PC-9 (cell line): ENCODE measurements around the gene POLDIP2. TPM values are rescaled to one million over a fixed set of nuclear protein-coding genes. Genes with fewer than 3 reads are reported as not detected.
"Not testable (repeated sequence)": the region's sequence is repeated elsewhere in the genome, so short reads cannot be mapped to it uniquely, and the experiment has no call there.

Experiments used
- BruUV-seq: library from RNA; stranded (reverse); fragments of 400-500 nt; replicated peaks from 2 replicates; lab custom pipeline; 2021; lab: Mats Ljungman, UMichigan
- CTCF ChIA-PET: fragments of 300-600 bp; sonication (Branson Sonifier 250); formaldehyde crosslinking; loops from one replicate; lab custom pipeline; 2022; ENCODE audit warnings: antibody characterized with exemption; lab: Charles Lee
- POLR2A ChIA-PET: fragments of 300-600 bp; sonication (Branson Sonifier 250); formaldehyde crosslinking; loops from one replicate; lab custom pipeline; 2022; ENCODE audit warnings: antibody characterized with exemption; ENCODE audit not compliant: unreplicated experiment; lab: Charles Lee
- DNase-seq, 2 experiments: peaks; one replicate each; pipeline versions ENCODE4 v3.0.0 to v3.0.0-alpha.2; 2015 to 2022; ENCODE audit warnings: mixed read lengths in 1 of 2
- H2AFZ ChIP-seq: fragments of 200-600 bp; sonication (generic); 2 replicates; pipeline ENCODE4 v1.8.1; 2017; ENCODE audit warnings: antibody characterized with exemption
- H3F3A ChIP-seq: fragments of 200-600 bp; sonication (generic); 2 replicates; pipeline ENCODE4 v1.8.1; 2017; ENCODE audit warnings: antibody characterized with exemption, mild to moderate bottlenecking, low read depth; ENCODE audit not compliant: insufficient read depth
- H3K27ac ChIP-seq: fragments of 200-600 bp; sonication (generic); 2 replicates; pipeline ENCODE4 v1.6.1; 2016; ENCODE audit warnings: mixed run types
- H3K27me3 ChIP-seq: fragments of 200-600 bp; sonication (generic); 2 replicates; pipeline ENCODE4 v1.6.1; 2016; ENCODE audit warnings: low read depth, mixed run types; ENCODE audit not compliant: insufficient read depth
- H3K36me3 ChIP-seq: fragments of 200-600 bp; sonication (generic); 2 replicates; pipeline ENCODE4 v1.6.1; 2016; ENCODE audit warnings: low read depth, mixed run types
- H3K4me1 ChIP-seq: fragments of 200-600 bp; sonication (generic); replicated peaks from 2 replicates; pipeline ENCODE4 v1.6.1; 2016; ENCODE audit warnings: mixed run types; ENCODE audit not compliant: insufficient read depth
- H3K4me2 ChIP-seq: fragments of 200-600 bp; sonication (generic); 2 replicates; pipeline ENCODE4 v1.6.1; 2017; ENCODE audit warnings: mixed run types
- H3K4me3 ChIP-seq: fragments of 200-600 bp; sonication (generic); 2 replicates; pipeline ENCODE4 v1.6.1; 2016; ENCODE audit warnings: mixed run types
- H3K79me2 ChIP-seq: fragments of 200-600 bp; sonication (generic); 2 replicates; pipeline ENCODE4 v1.6.1; 2017; ENCODE audit warnings: low read depth, mixed run types
- H3K9me2 ChIP-seq: fragments of 200-600 bp; sonication (generic); 2 replicates; pipeline ENCODE4 v1.8.1; 2017; ENCODE audit warnings: mild to moderate bottlenecking; ENCODE audit not compliant: insufficient read depth
- H3K9me3 ChIP-seq: fragments of 200-600 bp; sonication (generic); 2 replicates; pipeline ENCODE4 v1.8.1; 2016; ENCODE audit warnings: low read depth; ENCODE audit not compliant: insufficient read depth
- H4K20me1 ChIP-seq: fragments of 200-600 bp; sonication (generic); 2 replicates; pipeline ENCODE4 v1.8.1; 2017; ENCODE audit not compliant: insufficient read depth
- EZH2 ChIP-seq: fragments of 200-600 bp; sonication (generic); IDR thresholded peaks from 2 replicates; pipeline ENCODE4 v1.8.0; 2017; ENCODE audit warnings: antibody characterized with exemption, low read depth
- intact Hi-C: fragments of 100-400 bp; cut with micrococcal nuclease; formaldehyde crosslinking; loops from one replicate; pipeline ENCODE4 v1.10.0; 2022; ENCODE audit not compliant: unreplicated experiment
- total RNA-seq: library from RNA; stranded (reverse); gene quantifications from 2 replicates; pipeline ENCODE4 v1.2.3, GENCODE V29; 2021
- TF ChIP-seq, protein P1 (sequence below): fragments of 200-600 bp; sonication (generic); conservative IDR thresholded peaks from 2 replicates; pipeline ENCODE4 v1.6.1; 2017; ENCODE audit warnings: mixed run types, antibody characterized with exemption, mild to moderate bottlenecking, moderate library complexity

Gene POLDIP2
- total RNA-seq, 1 experiment from 2014 or later, result 98.2 TPM

DNA sequence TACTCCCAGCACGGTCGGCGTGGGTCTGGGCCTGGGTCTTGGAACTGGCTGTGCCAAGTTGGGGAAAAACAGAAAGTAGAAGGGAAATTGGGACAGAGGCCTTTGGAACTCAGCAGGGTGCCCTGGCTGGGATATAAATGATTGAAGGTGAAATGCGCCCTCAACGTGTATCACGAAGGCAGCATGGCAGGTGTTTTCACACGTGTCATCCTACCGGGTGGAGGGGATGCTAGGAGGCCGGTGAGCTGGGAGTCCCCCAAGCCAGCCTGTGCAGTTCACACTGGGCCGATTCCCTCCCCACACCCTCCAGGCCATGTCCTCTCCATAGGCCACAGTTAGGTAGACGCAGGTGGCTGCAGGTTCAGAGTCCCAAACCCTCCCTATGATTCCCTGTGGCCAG, 15.8 kb downstream of the POLDIP2 start:
- Histone ChIP-seq H3K36me3 (peaks cover 28% of the 10 kb centered on the region), H3K4me1 (peaks cover 20% of the 10 kb centered on the region), H3K4me2 (no peak overlapping the region), H3K4me3 (no peak overlapping the region), H4K20me1 (peaks cover 19% of the 10 kb centered on the region), H3F3A (peaks cover 27% of the 10 kb centered on the region), H3K27me3 (no peaks in the 10 kb centered on the region), H3K9me2 (no peaks in the 10 kb centered on the region), H2AFZ (no peak overlapping the region), H3K27ac (no peak overlapping the region), H3K9me3 (no peaks in the 10 kb centered on the region), H3K79me2 (peaks cover 21% of the 10 kb centered on the region)
- no peak for DNase-seq
- TF ChIP-seq, protein P1, sequence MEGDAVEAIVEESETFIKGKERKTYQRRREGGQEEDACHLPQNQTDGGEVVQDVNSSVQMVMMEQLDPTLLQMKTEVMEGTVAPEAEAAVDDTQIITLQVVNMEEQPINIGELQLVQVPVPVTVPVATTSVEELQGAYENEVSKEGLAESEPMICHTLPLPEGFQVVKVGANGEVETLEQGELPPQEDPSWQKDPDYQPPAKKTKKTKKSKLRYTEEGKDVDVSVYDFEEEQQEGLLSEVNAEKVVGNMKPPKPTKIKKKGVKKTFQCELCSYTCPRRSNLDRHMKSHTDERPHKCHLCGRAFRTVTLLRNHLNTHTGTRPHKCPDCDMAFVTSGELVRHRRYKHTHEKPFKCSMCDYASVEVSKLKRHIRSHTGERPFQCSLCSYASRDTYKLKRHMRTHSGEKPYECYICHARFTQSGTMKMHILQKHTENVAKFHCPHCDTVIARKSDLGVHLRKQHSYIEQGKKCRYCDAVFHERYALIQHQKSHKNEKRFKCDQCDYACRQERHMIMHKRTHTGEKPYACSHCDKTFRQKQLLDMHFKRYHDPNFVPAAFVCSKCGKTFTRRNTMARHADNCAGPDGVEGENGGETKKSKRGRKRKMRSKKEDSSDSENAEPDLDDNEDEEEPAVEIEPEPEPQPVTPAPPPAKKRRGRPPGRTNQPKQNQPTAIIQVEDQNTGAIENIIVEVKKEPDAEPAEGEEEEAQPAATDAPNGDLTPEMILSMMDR, result no peak
- no peak for TF ChIP-seq EZH2
- ChIA-PET POLR2A (no interaction called here), CTCF (no interaction called here)
- BruUV-seq, result no TSS peak
- intact Hi-C loops, result no loop called here

DNA sequence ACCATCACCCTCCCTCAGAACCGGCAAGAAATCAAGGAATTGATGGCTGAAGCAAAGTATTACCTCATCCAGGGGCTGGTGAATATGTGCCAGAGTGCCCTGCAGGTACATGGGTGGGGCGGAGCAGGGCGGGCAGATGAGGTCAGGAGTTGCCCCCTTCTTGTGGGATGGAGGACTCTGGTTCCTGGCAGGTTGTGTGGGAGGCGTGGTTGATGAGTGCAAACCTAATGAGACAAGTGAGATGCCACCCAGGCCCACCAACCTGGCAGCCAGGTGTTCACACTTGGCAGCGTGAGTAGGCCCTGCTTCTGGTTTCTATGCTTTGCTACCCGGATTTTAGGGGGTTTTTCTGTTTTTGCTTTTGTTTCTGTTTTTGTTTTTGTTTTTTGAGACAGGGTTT, 17.0 kb downstream of the POLDIP2 start:
- H3K9me3 ChIP-seq, result no peaks in the 10 kb centered on the region
- H3K27me3 ChIP-seq, result no peaks in the 10 kb centered on the region
- peaks cover 11% of the 10 kb centered on the region for H3K4me1 ChIP-seq
- DNase-seq, result no peak
- H4K20me1 ChIP-seq, result peaks cover 19% of the 10 kb centered on the region
- peaks cover 20% of the 10 kb centered on the region for H3F3A ChIP-seq
- H3K36me3 ChIP-seq, result peaks cover 22% of the 10 kb centered on the region; the same call in 1 of the 2 replicates
- H2AFZ ChIP-seq, result no peak overlapping the region
- POLR2A ChIA-PET, result no interaction called here
- H3K27ac ChIP-seq, result no peak overlapping the region
- no TSS peak for BruUV-seq
- no peak overlapping the region for H3K4me3 ChIP-seq
- no peak overlapping the region for H3K4me2 ChIP-seq
- CTCF ChIA-PET, result no interaction called here
- intact Hi-C loops, result no loop called here
- no peaks in the 10 kb centered on the region for H3K9me2 ChIP-seq
- H3K79me2 ChIP-seq, result peaks cover 21% of the 10 kb centered on the region
- TF ChIP-seq, protein P1, result no peak
- TF ChIP-seq EZH2, result no peak

DNA sequence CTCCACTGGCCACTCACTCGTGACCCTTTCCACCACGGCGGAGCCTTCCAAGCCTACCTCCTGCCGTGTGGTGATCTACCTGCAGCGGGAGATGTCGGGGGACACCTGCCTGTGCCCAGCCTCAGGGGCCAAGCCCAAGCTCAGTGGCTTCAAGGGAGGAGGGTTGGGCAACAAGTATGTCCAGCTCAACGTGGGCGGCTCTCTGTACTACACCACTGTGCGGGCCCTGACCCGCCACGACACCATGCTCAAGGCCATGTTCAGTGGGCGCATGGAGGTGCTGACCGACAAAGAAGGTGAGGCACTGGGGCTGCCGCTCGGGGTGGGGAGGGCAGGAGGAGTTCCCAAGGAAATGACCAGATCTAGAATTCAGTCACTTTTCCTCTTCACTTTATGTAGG, 17.9 kb downstream of the POLDIP2 start:
- DNase-seq, result no peak
- Histone ChIP-seq H3F3A (peaks cover 12% of the 10 kb centered on the region; the same call in 1 of the 2 replicates), H3K36me3 (peaks cover 15% of the 10 kb centered on the region; the same call in 1 of the 2 replicates), H3K4me1 (peaks cover 14% of the 10 kb centered on the region), H3K4me2 (no peak overlapping the region), H3K27ac (no peak overlapping the region), H3K27me3 (no peaks in the 10 kb centered on the region), H3K9me3 (no peaks in the 10 kb centered on the region), H2AFZ (no peak overlapping the region), H3K4me3 (no peak overlapping the region), H3K79me2 (peaks cover 27% of the 10 kb centered on the region), H4K20me1 (peaks cover 16% of the 10 kb centered on the region), H3K9me2 (no peaks in the 10 kb centered on the region)
- intact Hi-C loops, result loop anchor here (5.0 kb wide), 4 partner anchors 62 to 297 kb away; partner anchors contain the start of genes NLK and SLC46A1
- ChIA-PET CTCF (no interaction called here), POLR2A (no interaction called here)
- TF ChIP-seq EZH2, result no peak
- TF ChIP-seq, protein P1, result no peak
- no TSS peak for BruUV-seq

DNA sequence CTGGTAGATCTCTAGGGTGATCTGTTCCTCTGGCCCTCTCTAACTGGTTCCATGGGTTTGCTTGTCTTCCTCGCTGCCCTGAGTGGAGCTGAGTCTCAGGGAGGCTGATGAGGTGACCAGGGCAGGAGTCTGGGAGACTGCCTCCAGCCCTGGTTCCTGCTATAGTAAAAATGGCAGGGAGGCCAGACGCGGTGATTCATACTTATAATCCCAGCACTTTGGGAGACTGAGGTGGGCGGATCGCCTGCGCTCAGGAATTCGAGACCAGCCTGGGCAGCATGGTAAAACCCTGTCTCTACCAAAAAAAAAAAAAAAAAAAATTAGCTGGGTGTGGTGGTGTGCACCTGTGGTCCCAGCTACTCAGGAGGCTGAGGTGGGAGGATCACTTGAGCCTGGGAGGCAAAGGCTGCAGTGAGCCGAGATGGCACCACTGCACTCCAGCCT, 18.5 kb downstream of the POLDIP2 start:
- H3K4me1 ChIP-seq, result peaks cover 20% of the 10 kb centered on the region
- H4K20me1 ChIP-seq, result peaks cover 16% of the 10 kb centered on the region
- intact Hi-C loops, result loop anchor here (5.0 kb wide), 4 partner anchors 61 to 296 kb away; partner anchors contain the start of genes NLK and SLC46A1
- BruUV-seq, POLR2A ChIA-PET, H3K36me3 ChIP-seq, H2AFZ ChIP-seq, H3K27me3 ChIP-seq, H3K9me3 ChIP-seq, H3K9me2 ChIP-seq, H3K4me3 ChIP-seq, H3K27ac ChIP-seq, H3K4me2 ChIP-seq, DNase-seq: not testable (repeated sequence)
- peaks cover 12% of the 10 kb centered on the region; the same call in 1 of the 2 replicates for H3F3A ChIP-seq
- CTCF ChIA-PET, result interaction anchor here (0.6 kb wide), 1 partner anchor 8 kb away, joined by 3 read pairs; no protein-coding TSS in a partner anchor
- H3K79me2 ChIP-seq, result peaks cover 34% of the 10 kb centered on the region
